Lung (tissue), 12 donors: ENCODE data around the gene EEF1AKMT1. TPM values are rescaled to one million over a fixed set of nuclear protein-coding genes. Genes with fewer than 3 reads are reported as not detected.
"Not testable (repeated sequence)": the region's sequence is repeated elsewhere in the genome, so short reads cannot be mapped to it uniquely, and the experiment has no call there.

Source experiments
- ATAC-seq: fragments of 200-7000 bp; cut with Tn5 transposase; one replicate; pipeline ENCODE4 v1.9.1; 2020; ENCODE audit warnings: moderate number of reproducible peaks; ENCODE audit not compliant: insufficient read depth, low FRiP score
- DNase-seq, 3 donors: peaks; one replicate each; pipeline ENCODE4 v3.0.0-alpha.2; 2013 to 2017
- H3K27ac ChIP-seq, 2 donors: one replicate each; pipeline ENCODE4 v1.5.1; 2013; ENCODE audit warnings: mild to moderate bottlenecking in 2 of 2, moderate library complexity in 2 of 2, control low read depth in 1 of 2, inconsistent platforms in 1 of 2, low read depth in 1 of 2, low read length in 1 of 2
- H3K27me3 ChIP-seq, 3 donors: one replicate each; pipeline ENCODE4 v1.5.1; 2013; ENCODE audit warnings: low read length in 2 of 3; ENCODE audit not compliant: control insufficient read depth in 3 of 3, insufficient read depth in 3 of 3
- H3K36me3 ChIP-seq, 4 donors: one replicate each; pipeline ENCODE4 v1.5.1; 2013; ENCODE audit warnings: low read length in 4 of 4, mild to moderate bottlenecking in 1 of 4, moderate library complexity in 1 of 4; ENCODE audit not compliant: control insufficient read depth in 4 of 4, insufficient read depth in 4 of 4
- H3K4me1 ChIP-seq, 5 donors: one replicate each; pipeline ENCODE4 v1.5.1; 2013; ENCODE audit warnings: low read length in 5 of 5, mild to moderate bottlenecking in 2 of 5, moderate library complexity in 1 of 5; ENCODE audit not compliant: control insufficient read depth in 5 of 5, insufficient read depth in 5 of 5
- H3K4me3 ChIP-seq: one replicate; pipeline ENCODE4 v1.5.1; 2013; ENCODE audit warnings: mild to moderate bottlenecking, control low read depth, moderate library complexity
- H3K9ac ChIP-seq, 2 donors: one replicate each; pipeline ENCODE4 v1.5.1; 2013; ENCODE audit warnings: low read length in 2 of 2, control low read depth in 1 of 2; ENCODE audit not compliant: insufficient read depth in 1 of 2
- H3K9me3 ChIP-seq, 4 donors: one replicate each; pipeline ENCODE4 v1.5.1; 2013; ENCODE audit warnings: low read length in 3 of 4, mild to moderate bottlenecking in 1 of 4, moderate library complexity in 1 of 4; ENCODE audit not compliant: control insufficient read depth in 4 of 4, insufficient read depth in 3 of 4
- CTCF ChIP-seq: IDR thresholded peaks from 2 replicates; pipeline ENCODE4 v1.5.1; 2012; ENCODE audit warnings: mild to moderate bottlenecking; ENCODE audit errors: control extremely low read depth, extremely low read depth
- WGBS, 2 donors: extraction: QIAGEN DNeasy Blood & Tissue Kit; methylation state at CpG; one replicate each; pipeline ENCODE4 v1.1.7; 2013; 5-methylcytosine and 5-hydroxymethylcytosine counted together
- polyA plus RNA-seq, 2 donors: library from polyadenylated mRNA; stranded (reverse); fragments of 200-250 nt; gene quantifications; one replicate each; pipeline ENCODE4 v1.2.1, GENCODE V29; 2013
- total RNA-seq, 2 donors: library from RNA; depleted of rRNA in 1 of 2; stranded (reverse); fragments of >200 nt in 1 of 2; gene quantifications; one replicate each; pipeline ENCODE4 v1.2.1, GENCODE V29; 2014 to 2021
- donor health status: control.
- donor health status: control.
- donor health status: Bipolar disorder and iron deficiency.
- donor health status: healthy.
- donor health status: DM: yes; HTN: yes; CAD: no.

Gene EEF1AKMT1
- total and polyA plus RNA-seq, 4 donors = 6.7 to 14.7 (median 11.5) TPM

- peaks cover 0 to 7% (median 2%) of the 10 kb centered on the region in 4 donors for H3K36me3 ChIP-seq
- H3K4me1 ChIP-seq = no peaks in the 10 kb centered on the region
- 94 to 96% methylated on average over 1 of the region's 1 CpG for WGBS, 2 donors
- ATAC-seq = no peak
- no peak for TF ChIP-seq CTCF
- H3K27ac ChIP-seq = no peak overlapping the region
- no peaks in the 10 kb centered on the region for H3K27me3 ChIP-seq
- peaks cover 0 to 14% (median 6%) of the 10 kb centered on the region in 4 donors for H3K9me3 ChIP-seq
- no peak overlapping the region for H3K9ac ChIP-seq
- DNase-seq = no peak
- no peak overlapping the region for H3K4me3 ChIP-seq
Observed at GRCh38 chr13:20749377-20749776, 24.4 kb downstream of the EEF1AKMT1 start.

DNA sequence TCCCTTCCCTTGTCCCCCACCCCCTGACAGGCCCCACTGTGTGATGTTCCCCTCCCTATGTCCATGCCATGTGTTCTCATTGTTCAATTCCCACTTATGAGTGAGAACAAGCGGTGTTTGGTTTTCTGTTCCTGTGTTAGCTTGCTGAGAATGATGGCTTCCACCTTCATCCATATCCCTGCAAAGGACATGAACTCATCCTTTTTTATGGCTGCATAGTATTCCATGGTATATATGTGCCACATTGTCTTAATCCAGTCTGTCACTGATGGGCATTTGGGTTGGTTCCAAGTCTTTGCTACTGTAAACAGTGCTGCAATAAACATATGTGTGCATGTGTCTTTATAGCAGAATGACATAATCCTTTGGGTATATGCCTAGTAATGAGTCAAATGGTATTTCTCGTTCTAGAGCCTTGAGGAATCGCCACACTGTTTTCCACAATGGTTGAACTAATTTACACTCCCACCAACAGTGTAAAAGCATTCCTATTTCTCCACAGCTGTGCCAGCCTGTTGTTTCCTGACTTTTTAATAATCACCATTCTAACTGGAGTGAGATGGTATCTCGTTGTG is 29.8 kb downstream of the EEF1AKMT1 start:
- not testable (repeated sequence) for H3K4me1 ChIP-seq, ATAC-seq, H3K27ac ChIP-seq, H3K36me3 ChIP-seq, DNase-seq, H3K4me3 ChIP-seq, H3K27me3 ChIP-seq, H3K9me3 ChIP-seq, H3K9ac ChIP-seq
- 97 to 99% methylated on average over 4 of the region's 4 CpGs for WGBS, 2 donors

DNA sequence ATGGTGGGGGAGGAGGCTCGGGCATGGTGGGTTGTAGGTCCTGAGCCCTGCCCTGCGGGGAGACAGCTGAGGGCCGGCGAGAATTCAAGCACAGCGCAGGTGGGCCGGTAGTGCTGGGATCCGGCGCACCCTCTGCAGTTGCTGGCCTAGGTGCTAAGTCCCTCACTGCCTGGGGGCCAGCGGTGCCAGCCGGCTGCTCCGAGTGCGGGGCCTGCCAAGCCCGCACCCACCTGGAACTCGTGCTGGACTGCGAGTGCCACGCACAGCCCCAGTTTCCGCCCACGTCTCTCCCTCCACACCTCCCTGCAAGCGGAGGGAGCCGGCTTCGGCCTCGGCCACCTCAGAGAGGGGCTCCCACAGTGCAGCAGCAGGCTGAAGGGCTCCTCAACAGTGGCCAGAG is 33.7 kb downstream of the EEF1AKMT1 start:
- DNase-seq = no peak
- 97 to 98% methylated on average over 22 of the region's 22 CpGs for WGBS, 2 donors
- no peak for TF ChIP-seq CTCF
- Histone ChIP-seq H3K9ac (no peak overlapping the region), H3K4me1 (no peaks in the 10 kb centered on the region), H3K36me3 (peaks cover 0 to 2% (median 0%) of the 10 kb centered on the region in 4 donors), H3K27ac (no peak overlapping the region), H3K4me3 (no peak overlapping the region), H3K27me3 (no peaks in the 10 kb centered on the region), H3K9me3 (peaks cover 0 to 8% (median 0%) of the 10 kb centered on the region in 4 donors)
- no peak for ATAC-seq

DNA sequence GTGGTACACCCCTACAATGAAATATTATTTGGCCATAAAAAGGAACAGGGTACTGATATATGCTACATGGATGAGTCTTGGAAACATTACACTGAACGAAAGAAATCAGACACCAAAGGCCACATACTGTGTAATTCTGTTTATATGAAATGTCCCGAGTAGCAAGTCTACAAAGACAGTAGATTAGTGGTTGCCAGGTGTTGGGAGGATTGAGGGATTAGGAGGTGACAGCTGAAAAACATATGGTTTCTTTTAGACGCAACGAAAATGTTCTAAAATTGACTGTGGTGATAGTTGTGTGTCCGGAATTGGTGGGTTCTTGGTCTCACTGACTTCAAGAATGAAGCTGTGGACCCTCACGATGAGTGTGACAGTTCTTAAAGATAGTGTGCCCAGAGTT is 35.1 kb downstream of the EEF1AKMT1 start:
- no peak for ATAC-seq
- no peak overlapping the region for H3K9ac ChIP-seq
- no peak for TF ChIP-seq CTCF
- no peak for DNase-seq
- peaks cover 0 to 2% (median 0%) of the 10 kb centered on the region in 4 donors for H3K36me3 ChIP-seq
- H3K4me3 ChIP-seq = no peak overlapping the region
- no peaks in the 10 kb centered on the region for H3K4me1 ChIP-seq
- H3K27me3 ChIP-seq = no peaks in the 10 kb centered on the region
- 93% methylated on average over 6 of the region's 6 CpGs for WGBS, 2 donors
- H3K9me3 ChIP-seq = peaks cover 0 to 8% (median 0%) of the 10 kb centered on the region in 4 donors
- no peak overlapping the region for H3K27ac ChIP-seq
